HepG2 (cell line): ENCODE measurements around the gene SCP2. TPM values are rescaled to one million over a fixed set of nuclear protein-coding genes. Genes with fewer than 3 reads are reported as not detected.

Experiments
- ATAC-seq: fragments of 200-7000 bp; cut with Tn5 transposase; 3 replicates; pipeline ENCODE4 v1.9.1; 2020; ENCODE audit warnings: mild to moderate bottlenecking, moderate library complexity
- BruUV-seq: library from RNA; stranded (reverse); fragments of 400-500 nt; replicated peaks from 2 replicates; lab custom pipeline; 2021; lab: Mats Ljungman, UMichigan
- CTCF ChIA-PET: fragments of 300-600 bp; formaldehyde crosslinking; extraction: SDS; loops from one replicate; lab custom pipeline; 2021; ENCODE audit warnings: low total read pairs, inconsistent platforms, low intra/inter-chr PET ratio; lab: Yijun Ruan, JAX
- POLR2A ChIA-PET: fragments of 350-600 bp; sonication (Branson Sonifier 250); formaldehyde crosslinking; loops from one replicate; lab custom pipeline; 2020; ENCODE audit warnings: antibody characterized with exemption, inconsistent platforms; lab: Yijun Ruan, JAX
- DNase-seq: peaks from one replicate; pipeline ENCODE4 v3.0.0-alpha.2; 2015; ENCODE audit warnings: low spot score
- FAIRE-seq: peaks from 3 replicates; lab custom pipeline; 2011; peaks lifted over from hg19 to GRCh38; lab: Jason Lieb, UNC
- H2AFZ ChIP-seq: one replicate; pipeline ENCODE4 v1.6.1; 2011; ENCODE audit warnings: low read length, inconsistent platforms
- H3K27ac ChIP-seq: fragments of 300-600 bp; 3 replicates; pipeline ENCODE4 v1.8.0; 2011; ENCODE audit warnings: mixed run types, mild to moderate bottlenecking, mixed read lengths, low read length, inconsistent platforms; ENCODE audit not compliant: insufficient read depth; ENCODE audit errors: extremely low read length
- H3K27me3 ChIP-seq, 2 experiments: fragments of 200-600 bp in 1 of 2; 2 replicates in 1 of 2; 3 replicates in 1 of 2; pipeline versions ENCODE4 v1.6.0 to v1.8.0; 2011; ENCODE audit warnings: low read length in 2 of 2, mild to moderate bottlenecking in 2 of 2, moderate library complexity in 2 of 2, inconsistent platforms in 1 of 2; ENCODE audit not compliant: insufficient read depth in 2 of 2, control insufficient read depth in 1 of 2
- H3K36me3 ChIP-seq, 2 experiments: fragments of 200-600 bp in 1 of 2; replicated peaks in 1 of 2; 2 replicates in 1 of 2; 3 replicates in 1 of 2; pipeline versions ENCODE4 v1.5.1 to v1.8.0; 2011; ENCODE audit warnings: low read length in 2 of 2, inconsistent platforms in 1 of 2; ENCODE audit not compliant: insufficient read depth in 2 of 2, control insufficient read depth in 1 of 2
- H3K4me1 ChIP-seq: 2 replicates; pipeline ENCODE4 v1.5.1; 2012; ENCODE audit warnings: low read length, inconsistent platforms; ENCODE audit not compliant: insufficient read depth
- H3K4me2 ChIP-seq: 2 replicates; pipeline ENCODE4 v1.6.0; 2011; ENCODE audit warnings: low read depth, low read length, inconsistent platforms
- H3K4me3 ChIP-seq, 3 experiments: fragments of 200-600 bp in 1 of 3; sonication (generic), shearing (Covaris generic) in 1 of 3; replicated peaks in 1 of 3; 2 replicates each; pipeline ENCODE4 v1.5.1; 2011 to 2016; ENCODE audit warnings: low read length in 3 of 3, inconsistent platforms in 2 of 3, low read depth in 2 of 3, mild to moderate bottlenecking in 2 of 3, control low read depth in 1 of 3, mixed read lengths in 1 of 3; ENCODE audit not compliant: insufficient read depth in 1 of 3
- H3K79me2 ChIP-seq: one replicate; pipeline ENCODE4 v1.6.1; 2011; ENCODE audit warnings: low read length, inconsistent platforms; ENCODE audit not compliant: insufficient read depth
- H3K9ac ChIP-seq: 2 replicates; pipeline ENCODE4 v1.6.0; 2011; ENCODE audit warnings: mild to moderate bottlenecking, low read depth, low read length, inconsistent platforms; ENCODE audit not compliant: insufficient read depth
- H3K9me3 ChIP-seq: 2 replicates; pipeline ENCODE4 v1.5.1; 2012; ENCODE audit warnings: mild to moderate bottlenecking, low read length
- H4K20me1 ChIP-seq: 2 replicates; pipeline ENCODE4 v1.6.0; 2011; ENCODE audit warnings: inconsistent platforms, mild to moderate bottlenecking, low read length, moderate library complexity; ENCODE audit not compliant: insufficient read depth
- CEBPB ChIP-seq: IDR thresholded peaks from 2 replicates; pipeline ENCODE4 v1.6.1; 2011; ENCODE audit warnings: low read depth, low read length, improper control_type of control experiment, borderline replicate concordance
- MTF1 ChIP-seq: sonication (generic); formaldehyde crosslinking; IDR thresholded peaks from 2 replicates; pipeline ENCODE4 v1.5.0; 2020; ENCODE audit warnings: missing genetic modification reagents
- NCOA5 ChIP-seq: sonication (generic); formaldehyde crosslinking; IDR thresholded peaks from 2 replicates; pipeline ENCODE4 v1.4.0; 2020; ENCODE audit warnings: missing genetic modification reagents
- SP2 ChIP-seq: sonication (generic); formaldehyde crosslinking; IDR thresholded peaks from 2 replicates; pipeline ENCODE4 v1.5.1; 2020; ENCODE audit warnings: mild to moderate bottlenecking, missing genetic modification reagents
- ZMYM3 ChIP-seq: sonication (generic); formaldehyde crosslinking; IDR thresholded peaks from 2 replicates; pipeline ENCODE4 v1.5.1; 2020; ENCODE audit warnings: mild to moderate bottlenecking, missing genetic modification reagents
- ZNF678 ChIP-seq: sonication (generic); formaldehyde crosslinking; IDR thresholded peaks from 2 replicates; pipeline ENCODE4 v1.4.0; 2020; ENCODE audit warnings: mild to moderate bottlenecking, missing genetic modification reagents
- WGBS: methylation state at CpG from one replicate; pipeline ENCODE4 v1.1.6; 2017; ENCODE audit warnings: low lambda C conversion rate; 5-methylcytosine and 5-hydroxymethylcytosine counted together
- in situ Hi-C: cut with HindIII; loops from 2 replicates; pipeline ENCODE4 v1.10.0; 2017; ENCODE audit warnings: low pct_unique_long_range_greater_than_20kb; ENCODE audit not compliant: extremely low pct_ligation_motif_present
- intact Hi-C: fragments of 100-400 bp; cut with micrococcal nuclease; formaldehyde crosslinking; loops from one replicate; pipeline ENCODE4 v1.10.0; 2022; ENCODE audit not compliant: unreplicated experiment
- polyA plus RNA-seq, 8 experiments: library from polyadenylated mRNA; depleted of rRNA in 3 of 8; stranded (reverse) in 7 of 8; unstranded in 1 of 8; fragments of >200 nt; fragmentation: Illumina TruSeq in 4 of 8; extraction: Trizol in 4 of 8; gene quantifications; 2 replicates each; pipeline versions ENCODE4 v1.2.1 to v1.2.3, GENCODE V29; 2011 to 2016; ENCODE audit warnings: low read depth in 4 of 8, missing spikeins in 1 of 8, mixed read lengths in 1 of 8; ENCODE audit not compliant: insufficient read depth in 1 of 8
- total RNA-seq, 5 experiments: library from RNA; depleted of rRNA; stranded (reverse); fragments of >200 nt; fragmentation: Illumina TruSeq; extraction: Trizol; gene quantifications; 2 replicates each; pipeline ENCODE4 v1.2.3, GENCODE V29; 2016; ENCODE audit warnings: low read depth in 1 of 5

SCP2 gene
- total and polyA plus RNA-seq, 2 of the 13 experiments (the other 11 are each of a cell fraction or from before 2014, with no cell fraction given), result 59.0 to 133 TPM

GRCh38 chr1:53068314-53069099 is 141.4 kb downstream of the SCP2 start:
- H3K9me3 ChIP-seq, result no peaks in the 10 kb centered on the region
- no peak overlapping the region for H3K27ac ChIP-seq
- POLR2A ChIA-PET, result no interaction called here
- no peaks in the 10 kb centered on the region for H3K79me2 ChIP-seq
- H3K4me2 ChIP-seq, result no peak overlapping the region
- TF ChIP-seq MTF1, result no peak
- TF ChIP-seq CEBPB, result peak; percentile 13; the same call in 1 of the 2 replicates
- ATAC-seq (no peak), DNase-seq (no peak), FAIRE-seq (no peak)
- intact Hi-C loops, result no loop called here
- peaks cover 5 to 49% of the 10 kb centered on the region in 2 experiments; a peak in 4 of 5 replicates for H3K27me3 ChIP-seq
- H3K4me1 ChIP-seq, result no peaks in the 10 kb centered on the region; the same call in 1 of the 2 replicates
- in situ Hi-C loops, result no loop called here
- BruUV-seq, result no TSS peak
- H3K9ac ChIP-seq, result no peak overlapping the region
- H2AFZ ChIP-seq, result no peak overlapping the region
- WGBS, result 18% methylated on average over 4 of the region's 7 CpGs
- H3K36me3 ChIP-seq, result no peaks in the 10 kb centered on the region
- CTCF ChIA-PET, result no interaction called here
- no peak overlapping the region for H3K4me3 ChIP-seq
- H4K20me1 ChIP-seq, result no peaks in the 10 kb centered on the region

DNA sequence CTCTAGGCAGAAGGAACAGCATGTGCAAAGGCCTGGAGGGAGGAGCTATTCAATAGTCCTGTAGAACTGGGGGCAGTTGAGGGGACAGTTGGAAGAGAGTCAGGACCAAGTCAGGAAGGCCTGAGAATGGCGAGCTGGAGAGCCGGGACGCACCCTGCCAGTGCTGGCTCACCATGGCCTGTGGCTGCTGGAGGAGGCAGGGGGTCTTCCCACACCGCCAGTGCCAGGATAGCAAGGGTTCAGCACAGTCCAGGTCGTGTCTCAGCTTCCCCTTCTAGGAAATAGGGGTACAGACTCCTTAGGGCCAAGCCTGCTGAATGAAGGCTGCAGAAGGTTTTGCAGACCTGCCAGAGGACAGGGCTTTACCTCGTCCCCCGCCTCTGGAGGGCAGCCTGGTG is 142.2 kb downstream of the SCP2 start:
- DNase-seq (no peak), FAIRE-seq (no peak), ATAC-seq (no peak)
- ChIA-PET CTCF (no interaction called here), POLR2A (no interaction called here)
- Histone ChIP-seq H3K9me3 (no peaks in the 10 kb centered on the region), H3K36me3 (no peaks in the 10 kb centered on the region), H2AFZ (no peak overlapping the region), H3K79me2 (no peaks in the 10 kb centered on the region), H3K4me2 (no peak overlapping the region), H3K27me3 (peaks cover 5 to 41% of the 10 kb centered on the region in 2 experiments; a peak in 4 of 5 replicates), H3K9ac (no peak overlapping the region), H4K20me1 (no peaks in the 10 kb centered on the region), H3K27ac (no peak overlapping the region), H3K4me3 (no peak overlapping the region), H3K4me1 (peaks cover 7% of the 10 kb centered on the region; the same call in 1 of the 2 replicates)
- intact Hi-C loops (no loop called here), in situ Hi-C loops (no loop called here)
- TF ChIP-seq NCOA5 (CRISPR knock-in tag) (no peak), ZMYM3 (CRISPR knock-in tag) (peak; percentile 35; the same call in 1 of the 2 replicates), SP2 (CRISPR knock-in tag) (no peak), ZNF678 (no peak)
- BruUV-seq, result no TSS peak
- WGBS, result 93% methylated on average over 3 of the region's 7 CpGs
